ENCODE results near the gene DGKI. TPM values are rescaled to one million over a fixed set of nuclear protein-coding genes. Genes with fewer than 3 reads are reported as not detected.

The DGKI gene
- total RNA-seq, 1 experiment from 2014 or later, result 0.55 TPM

- Histone ChIP-seq H3K27me3 (ENCODE audit: insufficient read depth, low read length) (no peaks in the 10 kb centered on the region), H3K18ac (ENCODE audit: insufficient read length, low read depth, low read length) (no peak overlapping the region), H3K27ac (ENCODE audit: insufficient read length, low read depth, low read length) (no peak overlapping the region), H3K4ac (ENCODE audit: low read depth, low read length) (no peak overlapping the region), H4K8ac (replicated peaks; ENCODE audit: insufficient read length, low read depth, low read length) (no peak overlapping the region), H2AFZ (ENCODE audit: low read length) (no peak overlapping the region), H3K9ac (ENCODE audit: extremely low read depth, insufficient read length, low read length) (no peak overlapping the region), H3K23me2 (ENCODE audit: insufficient read length, low read depth, low read length, poor library complexity, severe bottlenecking) (no peaks in the 10 kb centered on the region), H2BK20ac (ENCODE audit: low read depth, low read length, poor library complexity, severe bottlenecking) (no peak overlapping the region), H3K56ac (ENCODE audit: insufficient read length, low read depth, low read length) (no peak overlapping the region), H4K20me1 (ENCODE audit: control insufficient read depth, insufficient read depth, insufficient read length) (no peaks in the 10 kb centered on the region), H2BK12ac (ENCODE audit: insufficient read length, low read depth, low read length) (no peak overlapping the region), H3T11ph (ENCODE audit: low read length) (no peak overlapping the region), H2AK5ac (ENCODE audit: insufficient read length, low read length) (no peak overlapping the region), H3K4me2 (ENCODE audit: insufficient read depth, insufficient read length, low read length) (no peak overlapping the region), H4K5ac (ENCODE audit: insufficient read length, low read depth, low read length) (no peak overlapping the region), H3K9me3 (ENCODE audit: control insufficient read depth, low read depth, low read length) (no peaks in the 10 kb centered on the region), H3K79me1 (ENCODE audit: insufficient read depth, low read depth, low read length, poor library complexity, severe bottlenecking) (no peaks in the 10 kb centered on the region), H2BK5ac (ENCODE audit: insufficient read length, low read length) (no peak overlapping the region), H4K91ac (ENCODE audit: insufficient read length, low read depth, low read length) (no peak overlapping the region), H2BK15ac (ENCODE audit: low read depth, low read length) (no peak overlapping the region), H3K4me1 (ENCODE audit: insufficient read depth, low read length) (no peaks in the 10 kb centered on the region), H2BK120ac (ENCODE audit: low read depth, low read length, poor library complexity, severe bottlenecking) (no peak overlapping the region), H3K14ac (ENCODE audit: insufficient read depth, low read length) (no peak overlapping the region), H3K79me2 (ENCODE audit: insufficient read depth, low read length) (no peaks in the 10 kb centered on the region), H3K23ac (ENCODE audit: insufficient read length, low read depth, low read length) (no peak overlapping the region)
- no peaks in the 10 kb centered on the region for H3K27me3 Mint-ChIP-seq (ENCODE audit: low read depth)
- TF ChIP-seq CTCF (conservative IDR thresholded peaks at IDR 0.05), result peak; percentile 45; the same call in 2 of the 3 replicates
- H3K9me3 Mint-ChIP-seq, result peaks cover 0 to 2% of the 10 kb centered on the region in 2 experiments; a peak in 1 of 5 replicates
- no peak for DNase-seq
- no peak overlapping the region for H3K27ac Mint-ChIP-seq
- H3K36me3 Mint-ChIP-seq (ENCODE audit: insufficient read depth in 1 of 3, low read depth in 3 of 3), result peaks cover 0 to 4% (median 0%) of the 10 kb centered on the region in 3 experiments; a peak in 2 of 7 replicates
- H3K4me3 Mint-ChIP-seq, result no peak overlapping the region
- peaks cover 8 to 11% of the 10 kb centered on the region in 2 experiments for H3K4me1 Mint-ChIP-seq
- no CpG with 5 or more reads among the region's 1 CpG for WGBS (ENCODE audit: extremely low coverage, insufficient read length, low lambda C conversion rate)
Observed at GRCh38 chr7:137488038-137488437, 358.7 kb downstream of the DGKI start.
